ENCODE results near the gene RAPGEF3. TPM values are rescaled to one million over a fixed set of nuclear protein-coding genes. Genes with fewer than 3 reads are reported as not detected.
A peak's percentile ranks its signal among the peaks of the same experiment; 100 is the strongest.

RAPGEF3 gene, protein sequence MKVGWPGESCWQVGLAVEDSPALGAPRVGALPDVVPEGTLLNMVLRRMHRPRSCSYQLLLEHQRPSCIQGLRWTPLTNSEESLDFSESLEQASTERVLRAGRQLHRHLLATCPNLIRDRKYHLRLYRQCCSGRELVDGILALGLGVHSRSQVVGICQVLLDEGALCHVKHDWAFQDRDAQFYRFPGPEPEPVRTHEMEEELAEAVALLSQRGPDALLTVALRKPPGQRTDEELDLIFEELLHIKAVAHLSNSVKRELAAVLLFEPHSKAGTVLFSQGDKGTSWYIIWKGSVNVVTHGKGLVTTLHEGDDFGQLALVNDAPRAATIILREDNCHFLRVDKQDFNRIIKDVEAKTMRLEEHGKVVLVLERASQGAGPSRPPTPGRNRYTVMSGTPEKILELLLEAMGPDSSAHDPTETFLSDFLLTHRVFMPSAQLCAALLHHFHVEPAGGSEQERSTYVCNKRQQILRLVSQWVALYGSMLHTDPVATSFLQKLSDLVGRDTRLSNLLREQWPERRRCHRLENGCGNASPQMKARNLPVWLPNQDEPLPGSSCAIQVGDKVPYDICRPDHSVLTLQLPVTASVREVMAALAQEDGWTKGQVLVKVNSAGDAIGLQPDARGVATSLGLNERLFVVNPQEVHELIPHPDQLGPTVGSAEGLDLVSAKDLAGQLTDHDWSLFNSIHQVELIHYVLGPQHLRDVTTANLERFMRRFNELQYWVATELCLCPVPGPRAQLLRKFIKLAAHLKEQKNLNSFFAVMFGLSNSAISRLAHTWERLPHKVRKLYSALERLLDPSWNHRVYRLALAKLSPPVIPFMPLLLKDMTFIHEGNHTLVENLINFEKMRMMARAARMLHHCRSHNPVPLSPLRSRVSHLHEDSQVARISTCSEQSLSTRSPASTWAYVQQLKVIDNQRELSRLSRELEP
- total RNA-seq: 11.5 TPM
- 10 to 100 TPM in 5 of 8 donors, 1 to 10 TPM in 3; 7.5 to 20.5 (median 11.6) TPM for polyA plus RNA-seq (ENCODE audit: insufficient read depth in 1 of 8, insufficient read length in 8 of 8, low replicate concordance in 1 of 8)
- long read RNA-seq, donor 1: 0 reads
- long read RNA-seq, donor 2: 0 reads
- long read RNA-seq, donor 3: 0 reads
- long read RNA-seq, donor 4, partial matches to known transcripts: 5 of 5 reads
- long read RNA-seq, donor 4, other reads (novel, unspliced or antisense): 0 of 5 reads
- long read RNA-seq, donor 5, full-length matches to known transcripts: 2 of 56 reads
- long read RNA-seq, donor 5, partial matches to known transcripts: 54 of 56 reads
- long read RNA-seq, donor 5, other reads (novel, unspliced or antisense): 0 of 56 reads
- long read RNA-seq, donor 6: 0 reads
- long read RNA-seq, donor 7, full-length matches to known transcripts: 2 of 2 reads
- long read RNA-seq, donor 7, partial matches to known transcripts: 0 of 2 reads
- long read RNA-seq, donor 7, other reads (novel, unspliced or antisense): 0 of 2 reads
- long read RNA-seq, donor 8, partial matches to known transcripts: 0 of 1 reads
- long read RNA-seq, donor 8, other reads (novel, unspliced or antisense): 0 of 1 reads
- long read RNA-seq, donor 9: 0 reads
- long read RNA-seq, donor 10, partial matches to known transcripts: 28 of 34 reads
- long read RNA-seq, donor 10, other reads (novel, unspliced or antisense): 6 of 34 reads
- long read RNA-seq, donor 11: 0 reads

DNA sequence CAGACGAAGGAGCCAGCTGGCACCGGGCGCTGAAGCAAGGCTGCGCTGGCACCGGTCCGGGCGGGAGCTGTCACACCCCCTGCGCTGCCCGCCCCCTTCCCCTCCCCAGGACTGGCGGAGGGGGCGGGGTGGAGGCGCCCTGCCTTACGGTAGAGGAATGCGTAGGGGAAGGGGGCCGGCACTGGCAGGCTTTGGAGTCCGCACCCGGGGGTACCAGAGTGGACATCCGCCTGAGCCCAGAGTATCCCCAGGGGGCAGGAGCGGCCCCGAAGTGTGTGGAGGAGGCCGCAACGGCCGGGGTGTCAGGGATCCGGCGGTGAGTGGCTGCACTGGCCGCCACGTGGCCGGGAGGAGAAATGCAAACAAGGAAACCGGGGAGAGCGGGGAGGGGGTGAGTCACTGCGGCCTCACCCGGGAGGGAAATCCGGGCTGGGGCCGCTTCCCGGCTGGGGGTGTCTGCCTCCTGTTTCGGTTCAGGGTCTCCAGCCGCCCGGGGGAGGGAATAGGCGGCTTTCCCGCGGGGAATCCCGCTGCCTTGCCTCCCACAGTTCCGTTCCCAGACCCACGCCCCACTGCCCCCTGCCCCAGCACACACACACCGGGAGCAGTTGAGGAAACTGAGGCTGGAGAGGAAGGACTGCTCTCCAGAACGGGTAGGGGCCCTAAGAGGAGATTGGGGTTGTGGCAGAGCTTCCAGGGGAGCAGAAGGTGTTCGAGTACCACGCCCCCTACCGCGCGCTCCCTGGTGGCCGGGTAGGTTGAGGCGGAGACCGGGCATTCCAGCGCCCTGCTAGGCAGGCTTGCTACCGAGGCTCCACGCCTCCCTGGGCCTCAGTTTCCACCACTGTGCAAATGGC is at the start of gene RAPGEF3:
Gene RAPGEF3 (minus strand): TSS at position 47 of the 857 bp plus-strand sequence. CDS start 324 bp downstream, outside the sequence.
- Histone ChIP-seq H3K27ac (ENCODE audit: low read length) (peak within 1 kb of the TSS; percentile 72), H3K27me3 (ENCODE audit: control insufficient read depth, insufficient read depth, low read length) (no peaks in the 10 kb centered on the region), H3K36me3 (ENCODE audit: control insufficient read depth, insufficient read depth, low read length) (no peaks in the 10 kb centered on the region), H3K4me1 (ENCODE audit: control insufficient read depth, insufficient read depth, low read length) (peaks cover 45% of the 10 kb centered on the region), H3K9me3 (replicated peaks; ENCODE audit: control insufficient read depth, low read depth, low read length) (no peaks in the 10 kb centered on the region), H3K4me3 (ENCODE audit: low read length) (peak within 1 kb of the TSS; percentile 63)
- peak; percentile 90 for DNase-seq
- WGBS (ENCODE audit: insufficient coverage): 1% methylated on average over 44 of the region's 57 CpGs

DNA sequence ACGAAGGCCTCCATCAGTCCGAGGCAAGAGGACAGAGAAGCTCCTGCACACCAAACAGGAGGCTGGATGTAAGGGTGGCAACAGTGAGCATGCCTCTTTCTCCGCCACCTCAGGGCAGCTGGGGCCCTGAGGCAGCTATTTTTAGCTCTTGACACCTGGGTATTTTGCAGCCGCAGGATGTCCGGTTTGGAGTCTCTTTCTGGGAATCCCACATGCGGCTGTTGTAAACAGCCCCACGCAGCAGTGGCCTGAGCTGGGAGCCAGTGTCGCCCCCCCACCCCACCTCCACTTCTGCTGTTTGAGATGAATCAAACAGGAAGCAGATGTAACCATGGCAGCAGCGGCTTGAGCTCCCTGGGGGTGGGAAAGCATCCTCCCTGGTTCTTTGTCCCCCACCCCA is 49.4 kb upstream of the RAPGEF3 start:
- H3K36me3 ChIP-seq (ENCODE audit: control insufficient read depth, insufficient read depth, low read length): peaks cover 29% of the 10 kb centered on the region
- peaks cover 82% of the 10 kb centered on the region for H3K4me1 ChIP-seq (ENCODE audit: control insufficient read depth, insufficient read depth, low read length)
- H3K4me3 ChIP-seq (ENCODE audit: low read length): no peak overlapping the region
- no peaks in the 10 kb centered on the region for H3K27me3 ChIP-seq (ENCODE audit: control insufficient read depth, insufficient read depth, low read length)
- H3K27ac ChIP-seq (ENCODE audit: low read length): peak overlapping the region; percentile 77
- DNase-seq: peak; percentile 78
- no peaks in the 10 kb centered on the region for H3K9me3 ChIP-seq (replicated peaks; ENCODE audit: control insufficient read depth, low read depth, low read length)
- 22% methylated on average over 5 of the region's 9 CpGs for WGBS (ENCODE audit: insufficient coverage)

GRCh38 chr12:47807338-47807737 is 48.7 kb upstream of the RAPGEF3 start:
- Histone ChIP-seq H3K36me3 (ENCODE audit: control insufficient read depth, insufficient read depth, low read length) (peaks cover 32% of the 10 kb centered on the region), H3K4me3 (ENCODE audit: low read length) (no peak overlapping the region), H3K4me1 (ENCODE audit: control insufficient read depth, insufficient read depth, low read length) (peaks cover 82% of the 10 kb centered on the region), H3K27ac (ENCODE audit: low read length) (peak overlapping the region; percentile 77), H3K27me3 (ENCODE audit: control insufficient read depth, insufficient read depth, low read length) (no peaks in the 10 kb centered on the region), H3K9me3 (replicated peaks; ENCODE audit: control insufficient read depth, low read depth, low read length) (no peaks in the 10 kb centered on the region)
- no peak for DNase-seq
- 61% methylated on average over 4 of the region's 5 CpGs for WGBS (ENCODE audit: insufficient coverage)

DNA sequence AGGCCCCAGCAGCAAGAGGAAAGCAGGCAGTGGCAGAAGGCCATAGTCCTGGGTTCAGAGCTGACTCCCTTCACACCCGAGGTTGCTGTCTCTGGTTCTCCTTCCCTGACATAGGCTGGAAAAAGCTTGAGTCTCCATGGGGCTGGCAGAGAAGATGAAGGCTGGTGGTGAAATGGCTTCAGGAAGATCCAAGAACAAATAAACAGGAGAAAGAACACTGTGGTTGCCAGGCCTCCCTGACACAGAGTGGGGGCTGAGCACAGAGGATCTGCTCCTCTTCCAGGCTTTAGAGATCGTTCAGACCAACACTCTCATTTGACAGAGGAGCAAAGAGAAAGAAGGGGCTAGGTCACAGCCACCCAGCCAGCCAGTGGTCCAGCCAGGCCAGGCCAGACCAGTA is 46.7 kb upstream of the RAPGEF3 start:
- no peaks in the 10 kb centered on the region for H3K27me3 ChIP-seq (ENCODE audit: control insufficient read depth, insufficient read depth, low read length)
- H3K4me3 ChIP-seq (ENCODE audit: low read length): no peak overlapping the region
- peaks cover 81% of the 10 kb centered on the region for H3K4me1 ChIP-seq (ENCODE audit: control insufficient read depth, insufficient read depth, low read length)
- no peaks in the 10 kb centered on the region for H3K9me3 ChIP-seq (replicated peaks; ENCODE audit: control insufficient read depth, low read depth, low read length)
- WGBS (ENCODE audit: insufficient coverage): no CpG with 5 or more reads among the region's 2 CpGs
- no peak for DNase-seq
- H3K27ac ChIP-seq (ENCODE audit: low read length): peak overlapping the region; percentile 63
- peaks cover 35% of the 10 kb centered on the region for H3K36me3 ChIP-seq (ENCODE audit: control insufficient read depth, insufficient read depth, low read length)

DNA sequence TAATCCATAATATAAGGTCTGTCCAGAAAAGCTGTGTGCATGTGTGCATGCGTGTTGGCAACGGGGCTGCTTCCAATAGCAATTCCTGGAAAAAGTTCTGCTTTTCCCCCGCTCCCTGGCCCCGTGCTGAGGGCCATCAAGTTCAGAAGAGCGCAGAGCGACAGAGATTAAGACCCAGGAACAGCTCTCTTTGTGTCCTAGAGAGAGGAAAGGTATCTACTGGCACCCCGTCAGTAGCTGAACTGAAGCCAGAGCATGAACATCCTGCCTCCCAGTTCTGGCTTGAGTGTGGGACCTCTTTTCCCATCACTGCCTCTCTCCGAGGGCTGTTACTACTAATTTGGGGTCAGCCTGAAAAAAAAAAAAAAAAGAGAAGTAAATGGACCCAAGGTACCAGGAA is 45.5 kb upstream of the RAPGEF3 start:
- no peaks in the 10 kb centered on the region for H3K27me3 ChIP-seq (ENCODE audit: control insufficient read depth, insufficient read depth, low read length)
- H3K4me3 ChIP-seq (ENCODE audit: low read length): no peak overlapping the region
- 20% methylated on average over 5 of the region's 8 CpGs for WGBS (ENCODE audit: insufficient coverage)
- H3K27ac ChIP-seq (ENCODE audit: low read length): no peak overlapping the region
- H3K4me1 ChIP-seq (ENCODE audit: control insufficient read depth, insufficient read depth, low read length): peaks cover 88% of the 10 kb centered on the region
- peaks cover 47% of the 10 kb centered on the region for H3K36me3 ChIP-seq (ENCODE audit: control insufficient read depth, insufficient read depth, low read length)
- no peaks in the 10 kb centered on the region for H3K9me3 ChIP-seq (replicated peaks; ENCODE audit: control insufficient read depth, low read depth, low read length)
- DNase-seq: peak; percentile 63

DNA sequence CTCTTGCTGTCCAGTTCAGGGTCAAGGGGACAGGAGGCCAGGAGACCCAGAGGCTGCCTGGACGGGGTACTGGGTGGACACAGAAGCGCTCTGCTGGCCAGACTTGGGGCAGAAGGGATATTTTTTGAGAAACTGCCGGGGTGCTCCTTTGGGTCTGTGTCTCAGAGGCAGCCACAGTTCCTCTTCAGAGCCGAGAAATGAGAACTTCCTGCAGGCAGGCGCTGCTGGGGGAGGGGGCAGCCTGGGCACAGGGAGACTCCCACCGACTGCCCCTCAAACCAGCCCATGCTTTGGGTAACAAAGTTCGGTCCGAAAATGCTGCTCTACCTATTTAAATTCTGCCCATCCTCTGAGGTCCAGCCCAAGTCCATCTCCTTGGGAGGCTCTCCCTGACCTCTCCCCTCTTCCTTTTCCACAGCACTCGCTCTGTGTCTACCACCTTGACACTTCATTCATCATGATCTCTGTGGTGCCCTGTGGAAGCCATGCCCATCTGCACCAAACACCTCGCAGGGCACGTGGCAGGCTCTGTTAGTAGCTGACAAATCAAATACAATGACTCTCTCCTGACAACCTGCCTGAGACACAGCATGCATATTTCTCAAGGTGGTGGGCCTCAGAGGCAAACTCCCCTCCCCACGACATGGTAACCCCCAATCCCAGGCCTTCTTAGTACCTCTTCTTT is 44.7 kb upstream of the RAPGEF3 start:
- 53% methylated on average over 9 of the region's 12 CpGs for WGBS (ENCODE audit: insufficient coverage)
- peaks cover 81% of the 10 kb centered on the region for H3K4me1 ChIP-seq (ENCODE audit: control insufficient read depth, insufficient read depth, low read length)
- H3K27me3 ChIP-seq (ENCODE audit: control insufficient read depth, insufficient read depth, low read length): no peaks in the 10 kb centered on the region
- peaks cover 52% of the 10 kb centered on the region for H3K36me3 ChIP-seq (ENCODE audit: control insufficient read depth, insufficient read depth, low read length)
- DNase-seq: no peak
- peak overlapping the region; percentile 0 for H3K27ac ChIP-seq (ENCODE audit: low read length)
- no peaks in the 10 kb centered on the region for H3K9me3 ChIP-seq (replicated peaks; ENCODE audit: control insufficient read depth, low read depth, low read length)
- H3K4me3 ChIP-seq (ENCODE audit: low read length): no peak overlapping the region

GRCh38 chr12:47802312-47802711 is 43.6 kb upstream of the RAPGEF3 start:
- H3K9me3 ChIP-seq (replicated peaks; ENCODE audit: control insufficient read depth, low read depth, low read length): no peaks in the 10 kb centered on the region
- H3K4me3 ChIP-seq (ENCODE audit: low read length): no peak overlapping the region
- DNase-seq: no peak
- H3K4me1 ChIP-seq (ENCODE audit: control insufficient read depth, insufficient read depth, low read length): peaks cover 71% of the 10 kb centered on the region
- WGBS (ENCODE audit: insufficient coverage): 23% methylated on average over 4 of the region's 5 CpGs
- H3K36me3 ChIP-seq (ENCODE audit: control insufficient read depth, insufficient read depth, low read length): peaks cover 62% of the 10 kb centered on the region
- no peaks in the 10 kb centered on the region for H3K27me3 ChIP-seq (ENCODE audit: control insufficient read depth, insufficient read depth, low read length)
- no peak overlapping the region for H3K27ac ChIP-seq (ENCODE audit: low read length)

DNA sequence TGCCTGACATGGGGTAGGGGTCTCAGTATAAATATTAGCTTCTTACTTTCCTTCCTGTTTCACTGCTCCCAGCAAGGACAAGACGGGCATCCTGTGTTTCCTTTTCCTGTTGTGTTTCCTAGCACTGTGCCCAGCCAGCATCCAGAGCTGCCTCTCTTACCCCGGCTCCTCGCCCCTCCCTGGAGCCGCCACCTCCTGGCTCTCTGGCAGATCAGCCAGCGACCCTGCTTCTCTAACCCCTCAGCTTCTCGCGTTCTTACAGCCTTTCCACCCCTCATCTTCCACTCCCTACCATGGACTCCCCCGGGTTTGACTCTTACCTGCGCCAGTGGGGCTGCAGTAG is 43.2 kb upstream of the RAPGEF3 start:
- 64% methylated on average over 7 of the region's 9 CpGs for WGBS (ENCODE audit: insufficient coverage)
- peaks cover 70% of the 10 kb centered on the region for H3K4me1 ChIP-seq (ENCODE audit: control insufficient read depth, insufficient read depth, low read length)
- peaks cover 65% of the 10 kb centered on the region for H3K36me3 ChIP-seq (ENCODE audit: control insufficient read depth, insufficient read depth, low read length)
- H3K9me3 ChIP-seq (replicated peaks; ENCODE audit: control insufficient read depth, low read depth, low read length): no peaks in the 10 kb centered on the region
- H3K27me3 ChIP-seq (ENCODE audit: control insufficient read depth, insufficient read depth, low read length): no peaks in the 10 kb centered on the region
- peak overlapping the region; percentile 0 for H3K27ac ChIP-seq (ENCODE audit: low read length)
- DNase-seq: no peak
- H3K4me3 ChIP-seq (ENCODE audit: low read length): no peak overlapping the region
